Stimulated activated CD8-positive, alpha-beta memory T cell treated with anti-CD3 and anti-CD28 coated beads, Interleukin-7, amount 100 ng/mL, for 48 hours (primary cell): ENCODE results near the gene PTPRS.

Experiments used
- DNase-seq, 2 donors: peaks; one replicate each; pipeline ENCODE4 v3.0.0-alpha.2; 2020; ENCODE audit warnings: low read depth in 1 of 2; ENCODE audit errors: extremely low read depth in 1 of 2

The PTPRS gene

GRCh38 chr19:5309438-5310204 lies 31.0 kb downstream of the PTPRS start:
- DNase-seq = no peak

- DNase-seq = no peak
These were observed 31.9 kb downstream of the PTPRS start for GRCh38 chr19:5308451-5309437.

GRCh38 chr19:5307655-5308054 lies 33.0 kb downstream of the PTPRS start:
- no peak for DNase-seq

- no peak for DNase-seq
These were observed 35.4 kb downstream of the PTPRS start for GRCh38 chr19:5305163-5305562.

- no peak for DNase-seq
These were observed 36.1 kb downstream of the PTPRS start for GRCh38 chr19:5304486-5304885.

- DNase-seq = no peak
These were observed 37.4 kb downstream of the PTPRS start for GRCh38 chr19:5303208-5303607.

GRCh38 chr19:5302396-5302795 lies 38.2 kb downstream of the PTPRS start:
- no peak for DNase-seq

GRCh38 chr19:5299137-5299536 lies 41.5 kb downstream of the PTPRS start:
- no peak for DNase-seq

GRCh38 chr19:5298471-5298901 lies 42.1 kb downstream of the PTPRS start:
- DNase-seq = no peak

- DNase-seq = no peak
These were observed 43.3 kb downstream of the PTPRS start for GRCh38 chr19:5297272-5297669.

GRCh38 chr19:5296457-5297271 lies 43.9 kb downstream of the PTPRS start:
- no peak for DNase-seq

- DNase-seq = no peak
These were observed 44.6 kb downstream of the PTPRS start for GRCh38 chr19:5296021-5296420.

GRCh38 chr19:5294403-5295160 lies 46.0 kb downstream of the PTPRS start:
- DNase-seq = no peak

GRCh38 chr19:5293612-5294378 lies 46.8 kb downstream of the PTPRS start:
- no peak for DNase-seq

GRCh38 chr19:5292822-5293611 lies 47.6 kb downstream of the PTPRS start:
- peak in 1 of 2 donors; percentile 20 for DNase-seq

GRCh38 chr19:5292453-5292821 lies 48.2 kb downstream of the PTPRS start:
- no peak for DNase-seq

- DNase-seq = no peak
These were observed 48.9 kb downstream of the PTPRS start for GRCh38 chr19:5291588-5292193.
